D721Med (cell line): Measurements from ENCODE around the gene INAFM1.

ENCODE experiments used
- DNase-seq: peaks from one replicate; pipeline ENCODE4 v3.0.0; 2011; ENCODE audit warnings: low spot score; ENCODE audit not compliant: insufficient read length
- FAIRE-seq: peaks from 2 replicates; lab custom pipeline; 2011; peaks lifted over from hg19 to GRCh38; lab: Jason Lieb, UNC
- TF ChIP-seq, protein P1 (sequence below): IDR thresholded peaks from 2 replicates; pipeline ENCODE4 v1.5.1; 2012; ENCODE audit warnings: mild to moderate bottlenecking, control low read depth; ENCODE audit not compliant: insufficient read depth; ENCODE audit errors: missing control alignments

INAFM1 gene

DNA sequence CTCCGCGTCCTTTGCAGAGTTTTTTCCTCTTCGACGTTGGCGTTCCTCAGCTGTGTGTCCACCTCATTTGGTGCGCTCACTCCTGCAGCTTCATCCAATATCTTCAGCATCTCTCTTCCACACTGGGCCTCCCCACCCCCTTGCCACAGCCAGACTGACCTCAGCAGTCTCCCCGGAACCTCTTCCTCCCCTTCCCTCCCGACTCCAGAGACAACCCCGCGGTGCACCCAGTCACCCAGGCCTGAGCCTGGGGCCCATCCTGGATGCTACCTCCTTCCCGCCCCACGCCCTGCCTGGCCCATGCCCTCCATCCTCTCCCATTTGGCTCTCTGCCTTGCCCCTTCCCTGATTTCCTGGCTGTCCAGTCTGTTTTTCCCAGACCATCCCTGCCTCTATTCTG lies 49.2 kb downstream of the INAFM1 start:
- DNase-seq (no peak), FAIRE-seq (no peak)

DNA sequence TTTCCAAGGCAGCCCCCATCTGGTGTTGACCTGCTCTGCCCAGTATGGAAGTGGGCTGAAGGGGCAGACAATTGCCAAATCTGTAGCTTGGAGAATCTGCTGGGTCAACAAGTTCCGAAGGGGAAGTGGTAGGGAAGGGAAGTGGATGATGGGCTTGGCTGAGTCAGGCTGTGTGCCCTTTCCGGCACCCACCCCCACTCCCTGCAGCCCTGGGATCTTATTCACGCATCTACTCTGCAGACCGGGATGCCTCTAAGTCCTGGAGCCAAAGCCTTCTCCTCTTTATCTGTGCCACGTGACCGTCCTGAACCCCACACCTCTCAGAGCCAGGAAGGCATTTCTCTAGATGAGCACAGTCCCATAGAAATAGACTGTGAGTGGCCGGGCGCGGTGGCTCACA lies 49.8 kb downstream of the INAFM1 start:
- FAIRE-seq (no peak), DNase-seq (no peak)
- TF ChIP-seq, protein P1, sequence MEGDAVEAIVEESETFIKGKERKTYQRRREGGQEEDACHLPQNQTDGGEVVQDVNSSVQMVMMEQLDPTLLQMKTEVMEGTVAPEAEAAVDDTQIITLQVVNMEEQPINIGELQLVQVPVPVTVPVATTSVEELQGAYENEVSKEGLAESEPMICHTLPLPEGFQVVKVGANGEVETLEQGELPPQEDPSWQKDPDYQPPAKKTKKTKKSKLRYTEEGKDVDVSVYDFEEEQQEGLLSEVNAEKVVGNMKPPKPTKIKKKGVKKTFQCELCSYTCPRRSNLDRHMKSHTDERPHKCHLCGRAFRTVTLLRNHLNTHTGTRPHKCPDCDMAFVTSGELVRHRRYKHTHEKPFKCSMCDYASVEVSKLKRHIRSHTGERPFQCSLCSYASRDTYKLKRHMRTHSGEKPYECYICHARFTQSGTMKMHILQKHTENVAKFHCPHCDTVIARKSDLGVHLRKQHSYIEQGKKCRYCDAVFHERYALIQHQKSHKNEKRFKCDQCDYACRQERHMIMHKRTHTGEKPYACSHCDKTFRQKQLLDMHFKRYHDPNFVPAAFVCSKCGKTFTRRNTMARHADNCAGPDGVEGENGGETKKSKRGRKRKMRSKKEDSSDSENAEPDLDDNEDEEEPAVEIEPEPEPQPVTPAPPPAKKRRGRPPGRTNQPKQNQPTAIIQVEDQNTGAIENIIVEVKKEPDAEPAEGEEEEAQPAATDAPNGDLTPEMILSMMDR = no peak

More for the DNA sequence above, 49.2 kb downstream of the INAFM1 start:
- TF ChIP-seq, protein P1 = no peak
